ENCODE data around the gene KMT5B. TPM values are rescaled to one million over a fixed set of nuclear protein-coding genes. Genes with fewer than 3 reads are reported as not detected.

KMT5B gene
- total and polyA plus RNA-seq, 2 of the 13 experiments (the other 11 are each of a cell fraction or from before 2014, with no cell fraction given) = 17.6 to 23.7 TPM

GRCh38 chr11:68257477-68258362, 44.6 kb upstream of the KMT5B start (continued):
- TF ChIP-seq GABPB1 (CRISPR knock-in tag; IDR thresholded peaks at IDR 0.05) = peak; percentile 65; the same call in 1 of the 2 replicates
- peak; percentile 70 for TF ChIP-seq KDM2A (CRISPR knock-in tag; IDR thresholded peaks at IDR 0.05; ENCODE audit: borderline replicate concordance, low read depth)
- TF ChIP-seq RFXANK (CRISPR knock-in tag; IDR thresholded peaks at IDR 0.05) = 0 out of 2 replicates have a peak, but pooled peaks have one; percentile 74
- peak; percentile 54 for TF ChIP-seq ARID5B (CRISPR knock-in tag; IDR thresholded peaks at IDR 0.05)
- no peak for TF ChIP-seq ISX (CRISPR knock-in tag; conservative IDR thresholded peaks at IDR 0.05)
- TF ChIP-seq ZNF850 (CRISPR knock-in tag; conservative IDR thresholded peaks at IDR 0.05) = no peak
- TF ChIP-seq ZNF580 (CRISPR knock-in tag; IDR thresholded peaks at IDR 0.05; ENCODE audit: borderline replicate concordance, low read depth) = peak; percentile 87; the same call in 1 of the 2 replicates
- TF ChIP-seq TFDP2 (CRISPR knock-in tag; IDR thresholded peaks at IDR 0.05) = peak; percentile 91
- no peak for TF ChIP-seq ZNF296 (CRISPR knock-in tag; conservative IDR thresholded peaks at IDR 0.05)
- no peak for TF ChIP-seq NR2F2 (IDR thresholded peaks at IDR 0.05; ENCODE audit: borderline replicate concordance, low read depth)
- peak; percentile 79; the same call in 1 of the 2 replicates for TF ChIP-seq ZNF792 (CRISPR knock-in tag; IDR thresholded peaks at IDR 0.05)
- TF ChIP-seq ZNF382 (CRISPR knock-in tag; IDR thresholded peaks at IDR 0.05; ENCODE audit: borderline replicate concordance) = no peak
- no peak for TF ChIP-seq ZNF562 (CRISPR knock-in tag; IDR thresholded peaks at IDR 0.05; ENCODE audit: borderline replicate concordance)
- TF ChIP-seq SOX13 (IDR thresholded peaks at IDR 0.05) = no peak
- peak in 1 of 2 experiments; percentile 30; a peak in 1 of 4 replicates for TF ChIP-seq SOX13 (CRISPR knock-in tag; conservative IDR thresholded peaks at IDR 0.05 in 1 of 2, IDR thresholded peaks at IDR 0.05 in 1 of 2)
- TF ChIP-seq TRIM22 (IDR thresholded peaks at IDR 0.05) = no peak
- TF ChIP-seq SSRP1 (CRISPR knock-in tag; IDR thresholded peaks at IDR 0.05) = 0 out of 2 replicates have a peak, but pooled peaks have one; percentile 60
- TF ChIP-seq HNRNPL (IDR thresholded peaks at IDR 0.05; ENCODE audit: low read depth, low read length) = peak; percentile 74; the same call in 1 of the 2 replicates
- TF ChIP-seq STAT6 (CRISPR knock-in tag; IDR thresholded peaks at IDR 0.05; ENCODE audit: borderline replicate concordance) = no peak
- 0 out of 2 replicates have a peak, but pooled peaks have one; percentile 43 for TF ChIP-seq ZFP90 (CRISPR knock-in tag; IDR thresholded peaks at IDR 0.05; ENCODE audit: borderline replicate concordance)

All from HepG2 (cell line).